IMR-90 (cell line): ENCODE results near the gene NCKAP5. TPM values are rescaled to one million over a fixed set of nuclear protein-coding genes. Genes with fewer than 3 reads are reported as not detected.
A peak's percentile ranks its signal among the peaks of the same experiment; 100 is the strongest.

ENCODE experiments used
- ATAC-seq: fragments of 200-7000 bp; cut with Tn5 transposase; 2 replicates; pipeline ENCODE4 v1.9.1; 2020; ENCODE audit warnings: low read depth, mild to moderate bottlenecking, moderate library complexity
- BruUV-seq: library from RNA; stranded (reverse); fragments of 400-500 nt; replicated peaks from 2 replicates; lab custom pipeline; 2021; lab: Mats Ljungman, UMichigan
- CTCF ChIA-PET: fragments of 300-600 bp; formaldehyde crosslinking; extraction: SDS; loops from one replicate; lab custom pipeline; 2021; ENCODE audit warnings: antibody characterized with exemption; lab: Yijun Ruan, JAX
- POLR2A ChIA-PET: fragments of 300-600 bp; sonication (Branson Sonifier 250); formaldehyde crosslinking; loops from one replicate; lab custom pipeline; 2022; ENCODE audit warnings: antibody characterized with exemption; ENCODE audit not compliant: unreplicated experiment; lab: Charles Lee
- DNase-seq: peaks from one replicate; pipeline ENCODE4 v3.0.0; 2013
- H2AFZ ChIP-seq: replicated peaks from 2 replicates; pipeline ENCODE3; 2013; ENCODE audit warnings: low read length, mild to moderate bottlenecking; ENCODE audit not compliant: poor library complexity
- H2AK5ac ChIP-seq: 2 replicates; pipeline ENCODE4 v1.6.1; 2013; ENCODE audit warnings: low read depth, low read length, inconsistent platforms
- H2AK9ac ChIP-seq: replicated peaks from 2 replicates; pipeline ENCODE3; 2013; ENCODE audit warnings: mild to moderate bottlenecking, low read depth, low read length, moderate library complexity; ENCODE audit not compliant: poor library complexity
- H2BK120ac ChIP-seq: 2 replicates; pipeline ENCODE4 v1.6.1; 2013; ENCODE audit warnings: low read depth, low read length, inconsistent platforms
- H2BK15ac ChIP-seq: 3 replicates; pipeline ENCODE4 v1.6.1; 2013; ENCODE audit warnings: low read depth, low read length, inconsistent platforms
- H2BK20ac ChIP-seq: 2 replicates; pipeline ENCODE4 v1.6.1; 2013; ENCODE audit warnings: low read depth, mild to moderate bottlenecking, inconsistent platforms, low read length, moderate library complexity
- H2BK5ac ChIP-seq: 2 replicates; pipeline ENCODE4 v1.6.1; 2013; ENCODE audit warnings: mild to moderate bottlenecking, low read depth, low read length, inconsistent platforms; ENCODE audit not compliant: poor library complexity, severe bottlenecking
- H3K14ac ChIP-seq: replicated peaks from 2 replicates; pipeline ENCODE4 v1.6.1; 2013; ENCODE audit warnings: low read depth, low read length, inconsistent platforms
- H3K18ac ChIP-seq: 2 replicates; pipeline ENCODE4 v1.6.1; 2013; ENCODE audit warnings: low read depth, low read length, control low read depth
- H3K23ac ChIP-seq: 2 replicates; pipeline ENCODE4 v1.6.1; 2013; ENCODE audit warnings: low read depth, low read length, inconsistent platforms
- H3K27ac ChIP-seq: 2 replicates; pipeline ENCODE4 v1.5.1; 2013; ENCODE audit warnings: mild to moderate bottlenecking, control low read depth, low read length; ENCODE audit not compliant: insufficient read depth
- H3K27me3 ChIP-seq: 2 replicates; pipeline ENCODE4 v1.6.1; 2013; ENCODE audit warnings: low read length; ENCODE audit not compliant: control insufficient read depth, insufficient read depth
- H3K36me3 ChIP-seq: 2 replicates; pipeline ENCODE4 v1.6.1; 2013; ENCODE audit warnings: low read length, mixed read lengths; ENCODE audit not compliant: control insufficient read depth, insufficient read depth
- H3K4ac ChIP-seq: 2 replicates; pipeline ENCODE4 v1.6.1; 2013; ENCODE audit warnings: low read depth, low read length, inconsistent platforms
- H3K4me1 ChIP-seq: 2 replicates; pipeline ENCODE4 v1.6.1; 2013; ENCODE audit warnings: low read length, mixed read lengths; ENCODE audit not compliant: control insufficient read depth, insufficient read depth
- H3K4me2 ChIP-seq: 2 replicates; pipeline ENCODE4 v1.6.1; 2013; ENCODE audit warnings: low read depth, mild to moderate bottlenecking, control low read depth, low read length, moderate library complexity
- H3K4me3 ChIP-seq: 2 replicates; pipeline ENCODE4 v1.5.1; 2013; ENCODE audit warnings: low read depth, mild to moderate bottlenecking, control low read depth, low read length, moderate library complexity; ENCODE audit not compliant: insufficient read depth
- H3K56ac ChIP-seq: 2 replicates; pipeline ENCODE4 v1.6.1; 2013; ENCODE audit warnings: low read length, inconsistent platforms; ENCODE audit not compliant: insufficient read depth; ENCODE audit errors: extremely low read depth
- H3K79me1 ChIP-seq, 2 experiments: 2 replicates each; pipeline ENCODE4 v1.6.1; 2013; ENCODE audit warnings: low read length in 2 of 2, inconsistent platforms in 1 of 2, low read depth in 1 of 2
- H3K9ac ChIP-seq: 2 replicates; pipeline ENCODE4 v1.6.1; 2013; ENCODE audit warnings: low read depth, low read length, control low read depth
- H3K9me1 ChIP-seq: 2 replicates; pipeline ENCODE4 v1.6.1; 2013; ENCODE audit warnings: low read length, inconsistent platforms; ENCODE audit not compliant: insufficient read depth
- H3K9me3 ChIP-seq: 2 replicates; pipeline ENCODE4 v1.6.1; 2013; ENCODE audit warnings: low read length; ENCODE audit not compliant: control insufficient read depth, insufficient read depth
- H4K20me1 ChIP-seq: 2 replicates; pipeline ENCODE4 v1.6.1; 2013; ENCODE audit warnings: low read length, inconsistent platforms; ENCODE audit not compliant: insufficient read depth
- H4K5ac ChIP-seq: 2 replicates; pipeline ENCODE4 v1.6.1; 2013; ENCODE audit warnings: mild to moderate bottlenecking, low read depth, low read length, control low read depth
- H4K8ac ChIP-seq, 2 experiments: 2 replicates each; pipeline ENCODE4 v1.6.1; 2013; ENCODE audit warnings: low read depth in 2 of 2, low read length in 2 of 2, control low read depth in 1 of 2, inconsistent platforms in 1 of 2
- H4K91ac ChIP-seq: 2 replicates; pipeline ENCODE4 v1.6.1; 2013; ENCODE audit warnings: low read depth, low read length, inconsistent platforms; ENCODE audit not compliant: insufficient read depth
- CEBPB ChIP-seq: IDR thresholded peaks from 2 replicates; pipeline ENCODE4 v1.6.1; 2012; ENCODE audit warnings: low read depth, low read length, improper control_type of control experiment
- ELK1 ChIP-seq: fragments of 150-350 bp; IDR thresholded peaks from 2 replicates; pipeline ENCODE4 v1.6.1; 2016; ENCODE audit warnings: low read depth, mild to moderate bottlenecking, low read length, moderate library complexity, borderline replicate concordance
- MXI1 ChIP-seq: IDR thresholded peaks from 2 replicates; pipeline ENCODE4 v1.6.1; 2012; ENCODE audit warnings: low read depth, mild to moderate bottlenecking, low read length, moderate library complexity, borderline replicate concordance
- POLR2A ChIP-seq: IDR thresholded peaks from 2 replicates; pipeline ENCODE4 v1.6.1; 2012; ENCODE audit warnings: mild to moderate bottlenecking, low read depth, low read length
- RCOR1 ChIP-seq: IDR thresholded peaks from 2 replicates; pipeline ENCODE4 v1.6.1; 2012; ENCODE audit warnings: mild to moderate bottlenecking, low read length, improper control_type of control experiment; ENCODE audit not compliant: insufficient replicate concordance
- WGBS, 2 experiments: methylation state at CpG; one replicate each; pipeline versions ENCODE4 v1.1.5 to v1.1.7; 2013; ENCODE audit warnings: missing lambda C conversion rate in 2 of 2; ENCODE audit not compliant: insufficient read length in 1 of 2; ENCODE audit errors: extremely low coverage in 2 of 2; 5-methylcytosine and 5-hydroxymethylcytosine counted together
- dilution Hi-C: fragments of 300-500 bp; cut with HindIII; formaldehyde crosslinking; loops from one replicate; pipeline ENCODE4 v1.14.3; 2018; ENCODE audit warnings: low sequenced_read_pairs; ENCODE audit not compliant: unreplicated experiment
- in situ Hi-C: fragments of 300-500 bp; cut with MboI; formaldehyde crosslinking; loops from 3 replicates; pipeline ENCODE4 v1.14.3; 2019; ENCODE audit warnings: low sequenced_read_pairs, inconsistent platforms, mixed read lengths
- intact Hi-C: fragments of 100-400 bp; cut with micrococcal nuclease; formaldehyde crosslinking; loops from 2 replicates; pipeline ENCODE4 v1.10.0; 2022
- polyA plus RNA-seq, 3 experiments: library from polyadenylated mRNA; depleted of rRNA; stranded (reverse); fragments of >200 nt; gene quantifications; 2 replicates each; pipeline ENCODE4 v1.2.3, GENCODE V29; 2012; ENCODE audit warnings: low replicate concordance in 1 of 3
- total RNA-seq: library from RNA; depleted of rRNA; stranded (reverse); fragments of >200 nt; gene quantifications from 2 replicates; pipeline ENCODE4 v1.2.3, GENCODE V29; 2012

The NCKAP5 gene
- total and polyA plus RNA-seq, 2 of the 4 experiments (the other 2 are of a cell fraction): 2.7 to 3.9 TPM

GRCh38 chr2:132825601-132826000, 742.7 kb downstream of the NCKAP5 start:
- H2BK5ac ChIP-seq: no peak overlapping the region
- WGBS, 2 experiments: no CpG with 5 or more reads among the region's 2 CpGs
- in situ Hi-C loops: no loop called here
- H3K27me3 ChIP-seq: no peaks in the 10 kb centered on the region
- CTCF ChIA-PET: no interaction called here
- H3K4ac ChIP-seq: no peak overlapping the region
- no peak overlapping the region for H3K27ac ChIP-seq
- DNase-seq: no peak
- peak overlapping the region; percentile 71; the same call in 1 of the 2 replicates for H3K14ac ChIP-seq
- dilution Hi-C loops: no loop called here
- H3K23ac ChIP-seq: no peak overlapping the region
- no peak overlapping the region for H2AK9ac ChIP-seq
- BruUV-seq: no TSS peak
- H3K9ac ChIP-seq: no peak overlapping the region
- no peak overlapping the region for H2AFZ ChIP-seq
- H3K79me1 ChIP-seq: peaks cover 3 to 21% of the 10 kb centered on the region in 2 experiments; a peak in 3 of 4 replicates
- H2AK5ac ChIP-seq: no peak overlapping the region
- no peak overlapping the region for H3K18ac ChIP-seq
- no peak overlapping the region for H3K4me3 ChIP-seq
- intact Hi-C loops: no loop called here
- no peak for ATAC-seq
- H4K8ac ChIP-seq: no peak overlapping the region
- no peak overlapping the region for H4K91ac ChIP-seq
- H3K4me1 ChIP-seq: no peaks in the 10 kb centered on the region
- no peaks in the 10 kb centered on the region for H3K9me3 ChIP-seq
- TF ChIP-seq MXI1 (no peak), ELK1 (no peak), CEBPB (no peak), POLR2A (no peak), RCOR1 (no peak)
- H2BK20ac ChIP-seq: no peak overlapping the region
- H3K4me2 ChIP-seq: no peak overlapping the region
- peaks cover 10% of the 10 kb centered on the region for H3K36me3 ChIP-seq
- POLR2A ChIA-PET: no interaction called here
- peaks cover 7% of the 10 kb centered on the region for H3K9me1 ChIP-seq
- H4K5ac ChIP-seq: no peak overlapping the region
- H4K20me1 ChIP-seq: peaks cover 11% of the 10 kb centered on the region; the same call in 1 of the 2 replicates
- no peak overlapping the region for H2BK15ac ChIP-seq
- H2BK120ac ChIP-seq: no peak overlapping the region
- no peak overlapping the region for H3K56ac ChIP-seq
